Measurements from ENCODE around the gene IFNL3.

IFNL3 gene

GRCh38 chr19:39194832-39195542 is 49.8 kb downstream of the IFNL3 start:
- H3K79me2 ChIP-seq, result no peaks in the 10 kb centered on the region
- H3K9ac ChIP-seq, result no peak overlapping the region
- H3K27ac ChIP-seq, result no peak overlapping the region
- H3K4me2 ChIP-seq (ENCODE audit: low read length), result no peak overlapping the region
- H3K27me3 ChIP-seq (ENCODE audit: control insufficient read depth, insufficient read depth, low read length), result no peaks in the 10 kb centered on the region
- no peaks in the 10 kb centered on the region for H3K9me3 ChIP-seq (ENCODE audit: control insufficient read depth, low read length)
- TF ChIP-seq, protein P1, sequence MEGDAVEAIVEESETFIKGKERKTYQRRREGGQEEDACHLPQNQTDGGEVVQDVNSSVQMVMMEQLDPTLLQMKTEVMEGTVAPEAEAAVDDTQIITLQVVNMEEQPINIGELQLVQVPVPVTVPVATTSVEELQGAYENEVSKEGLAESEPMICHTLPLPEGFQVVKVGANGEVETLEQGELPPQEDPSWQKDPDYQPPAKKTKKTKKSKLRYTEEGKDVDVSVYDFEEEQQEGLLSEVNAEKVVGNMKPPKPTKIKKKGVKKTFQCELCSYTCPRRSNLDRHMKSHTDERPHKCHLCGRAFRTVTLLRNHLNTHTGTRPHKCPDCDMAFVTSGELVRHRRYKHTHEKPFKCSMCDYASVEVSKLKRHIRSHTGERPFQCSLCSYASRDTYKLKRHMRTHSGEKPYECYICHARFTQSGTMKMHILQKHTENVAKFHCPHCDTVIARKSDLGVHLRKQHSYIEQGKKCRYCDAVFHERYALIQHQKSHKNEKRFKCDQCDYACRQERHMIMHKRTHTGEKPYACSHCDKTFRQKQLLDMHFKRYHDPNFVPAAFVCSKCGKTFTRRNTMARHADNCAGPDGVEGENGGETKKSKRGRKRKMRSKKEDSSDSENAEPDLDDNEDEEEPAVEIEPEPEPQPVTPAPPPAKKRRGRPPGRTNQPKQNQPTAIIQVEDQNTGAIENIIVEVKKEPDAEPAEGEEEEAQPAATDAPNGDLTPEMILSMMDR (IDR thresholded peaks at IDR 0.05), result no peak
- H2AFZ ChIP-seq, result no peak overlapping the region
- no peak overlapping the region for H3K4me3 ChIP-seq (ENCODE audit: low read depth, low read length)
- H3K4me1 ChIP-seq, result no peaks in the 10 kb centered on the region
- H3K36me3 ChIP-seq (ENCODE audit: control insufficient read depth, insufficient read depth, low read length), result no peaks in the 10 kb centered on the region

DNA sequence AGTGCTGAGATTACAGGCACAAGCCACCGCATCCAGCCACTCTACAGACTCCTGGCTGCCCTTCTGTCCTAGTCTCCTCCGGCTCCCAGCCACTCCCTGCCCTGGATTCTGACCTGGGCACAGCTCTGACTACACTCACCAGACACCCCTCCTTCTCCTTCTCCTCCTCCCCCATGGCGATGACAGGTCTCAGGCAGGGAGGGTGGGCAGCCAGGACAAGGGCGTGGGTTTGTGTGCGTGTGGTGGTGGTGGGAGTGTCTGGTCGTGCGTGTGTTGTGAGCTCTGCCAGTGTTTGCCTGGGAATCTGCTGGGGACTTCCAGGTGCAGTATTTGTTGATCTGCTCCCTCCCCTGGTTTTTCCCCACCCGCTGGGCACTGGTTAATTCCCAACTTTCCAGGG is 51.0 kb downstream of the IFNL3 start:
- no peak overlapping the region for H3K4me3 ChIP-seq (ENCODE audit: low read depth, low read length)
- H3K4me1 ChIP-seq, result no peaks in the 10 kb centered on the region
- no peak overlapping the region for H3K4me2 ChIP-seq (ENCODE audit: low read length)
- H3K27ac ChIP-seq, result no peak overlapping the region
- no peak overlapping the region for H2AFZ ChIP-seq
- TF ChIP-seq, protein P1 (IDR thresholded peaks at IDR 0.05), result no peak
- H3K9me3 ChIP-seq (ENCODE audit: control insufficient read depth, low read length), result no peaks in the 10 kb centered on the region
- no peaks in the 10 kb centered on the region for H3K36me3 ChIP-seq (ENCODE audit: control insufficient read depth, insufficient read depth, low read length)
- no peaks in the 10 kb centered on the region for H3K27me3 ChIP-seq (ENCODE audit: control insufficient read depth, insufficient read depth, low read length)
- no peaks in the 10 kb centered on the region for H3K79me2 ChIP-seq
- no peak overlapping the region for H3K9ac ChIP-seq

Data from parathyroid adenoma (tissue), 2 donors.